Ascending aorta (tissue), 2 donors: ENCODE results near the gene MYL3. TPM values are rescaled to one million over a fixed set of nuclear protein-coding genes. Genes with fewer than 3 reads are reported as not detected.

Experiments
- DNase-seq, 2 donors: peaks; one replicate each; pipeline ENCODE4 v3.0.0-alpha.2; 2019; ENCODE audit warnings: low spot score in 2 of 2
- H3K27ac ChIP-seq, 2 donors: fragments of 200-600 bp; sonication (generic); one replicate each; pipeline ENCODE4 v1.5.1; 2016 to 2017; ENCODE audit warnings: mild to moderate bottlenecking in 1 of 2
- H3K27me3 ChIP-seq: fragments of 200-600 bp; sonication (generic); one replicate; pipeline ENCODE4 v1.5.1; 2017
- H3K36me3 ChIP-seq, 2 donors: fragments of 200-600 bp; sonication (generic); one replicate each; pipeline ENCODE4 v1.5.1; 2016
- H3K4me1 ChIP-seq, 2 donors: fragments of 200-600 bp; sonication (generic); one replicate each; pipeline ENCODE4 v1.5.1; 2016 to 2017; ENCODE audit warnings: mild to moderate bottlenecking in 1 of 2
- H3K4me3 ChIP-seq, 2 donors: fragments of 200-600 bp; sonication (generic); one replicate each; pipeline ENCODE4 v1.5.1; 2016 to 2017; ENCODE audit warnings: mild to moderate bottlenecking in 1 of 2
- H3K9me3 ChIP-seq, 2 donors: fragments of 200-600 bp; sonication (generic); one replicate each; pipeline ENCODE4 v1.5.1; 2016
- CTCF ChIP-seq, 3 experiments: fragments of 200-600 bp in 2 of 3; fragments of 450-650 bp in 1 of 3; sonication (generic) in 2 of 3; IDR thresholded peaks; one replicate each; pipeline ENCODE4 v1.5.1; 2016 to 2019; ENCODE audit warnings: antibody characterized with exemption in 3 of 3, mild to moderate bottlenecking in 1 of 3, moderate library complexity in 1 of 3
- intact Hi-C: fragments of 100-400 bp; cut with DNase I; formaldehyde crosslinking; loops from one replicate; pipeline ENCODE4 v1.15.1; 2023
- total RNA-seq: library from RNA; depleted of rRNA; stranded (reverse); fragments of >200 nt; gene quantifications from one replicate; pipeline ENCODE4 v1.1.0, GENCODE V29; 2016

Gene MYL3
- total RNA-seq, 1 donor from 2014 or later, result 3.6 TPM

- peak in 1 of 2 donors; percentile 46 for DNase-seq
- no peak for TF ChIP-seq CTCF (IDR thresholded peaks at IDR 0.05)
- Histone ChIP-seq H3K4me3 (no peak overlapping the region), H3K9me3 (no peaks in the 10 kb centered on the region), H3K27ac (no peak overlapping the region), H3K27me3 (no peaks in the 10 kb centered on the region), H3K36me3 (no peaks in the 10 kb centered on the region), H3K4me1 (no peaks in the 10 kb centered on the region)
- intact Hi-C loops, result no loop called here
These were observed 8.7 kb downstream of the MYL3 start for GRCh38 chr3:46854555-46854991.

- H3K4me3 ChIP-seq, result no peak overlapping the region
- no peaks in the 10 kb centered on the region for H3K4me1 ChIP-seq
- no peaks in the 10 kb centered on the region for H3K36me3 ChIP-seq
- peak; percentile 6 to 60 for DNase-seq
- no peak for TF ChIP-seq CTCF (IDR thresholded peaks at IDR 0.05)
- H3K9me3 ChIP-seq, result no peaks in the 10 kb centered on the region
- H3K27ac ChIP-seq, result no peak overlapping the region
- intact Hi-C loops, result no loop called here
- no peaks in the 10 kb centered on the region for H3K27me3 ChIP-seq
These were observed 9.5 kb downstream of the MYL3 start for GRCh38 chr3:46853441-46854415.

- no peak overlapping the region for H3K4me3 ChIP-seq
- no peaks in the 10 kb centered on the region for H3K4me1 ChIP-seq
- no peaks in the 10 kb centered on the region for H3K9me3 ChIP-seq
- intact Hi-C loops, result no loop called here
- no peak for TF ChIP-seq CTCF (IDR thresholded peaks at IDR 0.05)
- no peaks in the 10 kb centered on the region for H3K36me3 ChIP-seq
- peak in 1 of 2 donors; percentile 52 for DNase-seq
- no peaks in the 10 kb centered on the region for H3K27me3 ChIP-seq
- H3K27ac ChIP-seq, result no peak overlapping the region
These were observed 10.3 kb downstream of the MYL3 start for GRCh38 chr3:46852839-46853355.

GRCh38 chr3:46852334-46852720 lies 10.9 kb downstream of the MYL3 start:
- no peak for TF ChIP-seq CTCF (IDR thresholded peaks at IDR 0.05)
- intact Hi-C loops, result no loop called here
- Histone ChIP-seq H3K27ac (no peak overlapping the region), H3K36me3 (no peaks in the 10 kb centered on the region), H3K4me3 (no peak overlapping the region), H3K27me3 (no peaks in the 10 kb centered on the region), H3K9me3 (no peaks in the 10 kb centered on the region), H3K4me1 (no peaks in the 10 kb centered on the region)
- peak in 1 of 2 donors; percentile 39 for DNase-seq

GRCh38 chr3:46851364-46852333 lies 11.6 kb downstream of the MYL3 start:
- Histone ChIP-seq H3K36me3 (no peaks in the 10 kb centered on the region), H3K27ac (no peak overlapping the region), H3K9me3 (no peaks in the 10 kb centered on the region), H3K27me3 (no peaks in the 10 kb centered on the region), H3K4me1 (peaks cover 2% of the 10 kb centered on the region in 2 donors), H3K4me3 (no peak overlapping the region)
- peak in 1 of 2 donors; percentile 56 for DNase-seq
- intact Hi-C loops, result no loop called here
- TF ChIP-seq CTCF (IDR thresholded peaks at IDR 0.05), result no peak
